Islet precursor cell (in vitro differentiated cells): ENCODE measurements around the gene RAP1GDS1.

Experiments used
- DNase-seq: peaks from one replicate; pipeline ENCODE4 v3.0.0-alpha.2; 2018

Gene RAP1GDS1

DNA sequence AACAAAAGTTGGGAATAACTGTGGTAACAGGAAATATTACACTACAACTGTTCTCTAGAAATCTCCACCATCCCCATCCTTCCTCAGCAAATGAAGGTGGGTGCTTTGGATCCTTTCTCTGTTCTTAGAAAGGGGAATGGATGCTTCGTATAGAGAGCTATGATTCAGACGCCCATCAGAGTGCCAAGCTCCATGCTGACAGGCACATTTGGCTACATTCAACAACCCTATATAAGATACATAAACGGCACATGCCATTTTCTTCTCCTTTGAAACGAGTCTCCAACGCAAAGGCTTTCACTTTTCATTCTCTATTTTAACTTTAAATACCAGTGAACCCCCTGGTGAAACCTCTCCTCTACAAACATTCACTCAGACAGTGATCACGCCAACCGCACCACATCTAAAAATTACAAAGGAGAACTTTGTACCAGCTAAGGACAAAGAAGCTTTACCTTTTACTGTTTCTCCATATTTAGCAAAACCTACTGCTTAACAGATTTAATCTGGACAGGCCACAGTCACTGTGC, 224.7 kb downstream of the RAP1GDS1 start:
- DNase-seq, result no peak

DNA sequence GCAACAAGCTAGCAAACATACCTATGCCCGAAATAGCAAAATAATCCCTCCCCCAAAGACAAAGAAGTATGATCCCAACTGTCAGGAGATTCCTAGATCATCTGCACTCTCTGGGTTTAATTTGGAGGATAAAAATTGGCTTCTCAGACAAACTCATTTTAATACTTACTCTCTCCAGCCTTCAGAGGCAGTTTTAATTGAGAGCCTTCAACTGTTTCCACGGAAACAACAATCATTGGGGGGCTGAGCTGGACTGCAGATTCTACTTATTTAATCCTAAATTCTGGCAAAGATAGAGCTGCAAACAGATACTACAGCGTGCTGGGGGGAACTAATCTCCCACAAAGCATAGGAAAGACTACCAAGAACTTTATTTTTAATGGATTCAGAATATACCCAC, 229.1 kb downstream of the RAP1GDS1 start:
- no peak for DNase-seq

DNA sequence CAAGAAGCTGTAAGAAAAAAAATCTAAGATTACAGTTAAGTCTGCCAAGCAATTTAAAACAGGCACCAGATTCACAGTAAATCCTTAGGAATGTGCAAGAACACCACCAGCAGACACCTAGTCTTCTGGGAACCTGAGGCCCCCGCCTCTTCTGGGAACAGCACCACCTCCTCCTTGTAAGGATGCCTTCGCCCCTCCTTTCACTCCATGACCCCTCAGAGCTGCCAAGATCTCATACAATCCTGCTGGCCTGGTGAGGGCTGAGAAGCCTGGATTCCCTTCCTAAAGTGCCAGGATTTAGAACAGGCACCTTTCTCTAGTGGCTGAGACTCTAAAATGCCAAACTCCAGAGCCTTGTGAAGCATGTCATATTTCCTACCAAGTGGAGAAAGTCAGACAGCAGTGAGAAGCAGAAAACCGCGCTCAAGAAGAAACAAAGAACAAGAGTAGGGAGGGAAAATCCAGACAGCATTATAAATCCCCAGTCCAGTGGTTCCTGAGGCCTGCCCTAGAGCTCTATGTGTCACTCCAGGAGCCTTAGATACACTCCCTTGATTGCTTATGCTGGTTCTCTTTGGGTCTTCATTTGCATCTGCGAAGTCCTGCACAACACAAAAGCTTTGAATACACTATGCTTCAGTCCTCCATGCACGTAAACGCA, 230.8 kb downstream of the RAP1GDS1 start:
- peak; percentile 64 for DNase-seq

DNA sequence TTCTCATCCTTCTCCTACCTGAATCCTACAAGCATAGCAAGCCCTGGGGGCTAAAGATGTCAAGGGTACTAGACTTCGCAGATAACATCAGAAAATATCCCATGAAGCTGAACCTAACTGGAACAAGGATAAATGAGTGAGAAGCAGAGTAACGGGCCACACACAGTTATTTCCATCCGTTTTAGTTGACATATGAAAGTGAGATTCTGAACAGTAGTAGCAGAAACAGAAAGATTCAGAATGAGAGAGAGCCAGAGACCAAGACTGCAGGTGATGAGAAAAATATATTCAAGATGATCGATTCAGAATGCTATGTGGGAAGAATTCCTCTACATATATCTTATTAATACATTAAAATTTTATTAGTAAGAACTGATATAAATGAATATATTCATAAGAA, 232.1 kb downstream of the RAP1GDS1 start:
- no peak for DNase-seq
